H9 (cell line): ENCODE data around the gene SLBP. TPM values are rescaled to one million over a fixed set of nuclear protein-coding genes. Genes with fewer than 3 reads are reported as not detected.

ENCODE experiments used
- DNase-seq: peaks from one replicate; pipeline ENCODE4 v3.0.0-alpha.2; 2017
- H2AFZ ChIP-seq: one replicate; pipeline ENCODE4 v1.6.1; 2013; ENCODE audit warnings: mild to moderate bottlenecking, low read length, control low read depth, moderate library complexity
- H2AK5ac ChIP-seq: 2 replicates; pipeline ENCODE4 v1.6.1; 2013; ENCODE audit warnings: low read length, control low read depth, mixed read lengths; ENCODE audit not compliant: insufficient read length
- H2BK120ac ChIP-seq: one replicate; pipeline ENCODE4 v1.6.1; 2013; ENCODE audit warnings: low read depth, mild to moderate bottlenecking, low read length, control low read depth, inconsistent platforms; ENCODE audit not compliant: poor library complexity, severe bottlenecking
- H2BK12ac ChIP-seq: 2 replicates; pipeline ENCODE4 v1.6.1; 2013; ENCODE audit warnings: low read length, control low read depth, mixed read lengths, low read depth; ENCODE audit not compliant: insufficient read length
- H2BK15ac ChIP-seq: 2 replicates; pipeline ENCODE4 v1.6.1; 2013; ENCODE audit warnings: low read depth, low read length, control low read depth
- H2BK20ac ChIP-seq: one replicate; pipeline ENCODE4 v1.6.1; 2013; ENCODE audit warnings: low read depth, mild to moderate bottlenecking, low read length, control low read depth, inconsistent platforms; ENCODE audit not compliant: poor library complexity, severe bottlenecking
- H2BK5ac ChIP-seq: 2 replicates; pipeline ENCODE4 v1.6.1; 2013; ENCODE audit warnings: low read length, control low read depth, mixed read lengths; ENCODE audit not compliant: insufficient read length
- H3K14ac ChIP-seq: 2 replicates; pipeline ENCODE4 v1.6.1; 2013; ENCODE audit warnings: low read length, control low read depth; ENCODE audit not compliant: insufficient read depth
- H3K18ac ChIP-seq: 2 replicates; pipeline ENCODE4 v1.6.1; 2013; ENCODE audit warnings: low read depth, mild to moderate bottlenecking, mixed read lengths, low read length, control low read depth; ENCODE audit not compliant: insufficient read length
- H3K23ac ChIP-seq: 2 replicates; pipeline ENCODE4 v1.6.1; 2013; ENCODE audit warnings: low read length, control low read depth, mixed read lengths, low read depth; ENCODE audit not compliant: insufficient read length
- H3K23me2 ChIP-seq: 2 replicates; pipeline ENCODE4 v1.6.1; 2013; ENCODE audit warnings: low read depth, mild to moderate bottlenecking, mixed read lengths, low read length, control low read depth; ENCODE audit not compliant: insufficient read length, poor library complexity, severe bottlenecking
- H3K27ac ChIP-seq: 2 replicates; pipeline ENCODE4 v1.5.1; 2013; ENCODE audit warnings: low read length, control low read depth, mixed read lengths, low read depth; ENCODE audit not compliant: insufficient read length
- H3K27me3 ChIP-seq: 2 replicates; pipeline ENCODE4 v1.6.1; 2013; ENCODE audit warnings: low read length, control low read depth, inconsistent platforms; ENCODE audit not compliant: insufficient read depth
- H3K4ac ChIP-seq: 2 replicates; pipeline ENCODE4 v1.6.1; 2013; ENCODE audit warnings: low read depth, mild to moderate bottlenecking, control low read depth, inconsistent platforms, low read length, moderate library complexity
- H3K4me1 ChIP-seq: 2 replicates; pipeline ENCODE4 v1.6.1; 2013; ENCODE audit warnings: low read length, control low read depth, inconsistent platforms; ENCODE audit not compliant: insufficient read depth
- H3K4me2 ChIP-seq: 2 replicates; pipeline ENCODE4 v1.6.1; 2013; ENCODE audit warnings: low read length, control low read depth, mixed read lengths; ENCODE audit not compliant: insufficient read length, insufficient read depth
- H3K56ac ChIP-seq: 2 replicates; pipeline ENCODE4 v1.6.1; 2013; ENCODE audit warnings: low read depth, mild to moderate bottlenecking, mixed read lengths, low read length, control low read depth; ENCODE audit not compliant: insufficient read length
- H3K79me1 ChIP-seq: 2 replicates; pipeline ENCODE4 v1.6.1; 2013; ENCODE audit warnings: low read depth, mild to moderate bottlenecking, moderate library complexity, low read length, control low read depth, inconsistent platforms; ENCODE audit not compliant: insufficient read depth, poor library complexity, severe bottlenecking
- H3K79me2 ChIP-seq: 2 replicates; pipeline ENCODE4 v1.6.1; 2013; ENCODE audit warnings: low read length, control low read depth, inconsistent platforms; ENCODE audit not compliant: insufficient read depth
- H3K9ac ChIP-seq: 2 replicates; pipeline ENCODE4 v1.6.1; 2013; ENCODE audit warnings: low read length, control low read depth, mixed read lengths; ENCODE audit not compliant: insufficient read length; ENCODE audit errors: extremely low read depth
- H3K9me3 ChIP-seq: one replicate; pipeline ENCODE4 v1.6.1; 2013; ENCODE audit warnings: low read depth, low read length, inconsistent platforms; ENCODE audit not compliant: control insufficient read depth
- H3T11ph ChIP-seq: one replicate; pipeline ENCODE4 v1.6.1; 2013; ENCODE audit warnings: mild to moderate bottlenecking, low read length, control low read depth, inconsistent platforms
- H4K20me1 ChIP-seq: one replicate; pipeline ENCODE4 v1.6.1; 2013; ENCODE audit not compliant: control insufficient read depth, insufficient read length, insufficient read depth
- H4K5ac ChIP-seq: 2 replicates; pipeline ENCODE4 v1.6.1; 2013; ENCODE audit warnings: low read depth, mild to moderate bottlenecking, mixed read lengths, low read length, control low read depth; ENCODE audit not compliant: insufficient read length
- H4K8ac ChIP-seq: replicated peaks from 2 replicates; pipeline ENCODE4 v1.6.1; 2013; ENCODE audit warnings: low read length, control low read depth, mixed read lengths, low read depth; ENCODE audit not compliant: insufficient read length
- H4K91ac ChIP-seq: 2 replicates; pipeline ENCODE4 v1.6.1; 2013; ENCODE audit warnings: low read depth, mild to moderate bottlenecking, moderate library complexity, mixed read lengths, low read length, control low read depth; ENCODE audit not compliant: insufficient read length
- H3K27ac Mint-ChIP-seq, 3 experiments: 2 replicates in 2 of 3; 3 replicates in 1 of 3; pipeline ENCODE4 v1.8.0; 2020 to 2021; ENCODE audit warnings: mixed read lengths in 3 of 3, mild to moderate bottlenecking in 1 of 3, moderate library complexity in 1 of 3
- H3K27me3 Mint-ChIP-seq: 2 replicates; pipeline ENCODE4 v1.8.0; 2021; ENCODE audit warnings: low read depth, mild to moderate bottlenecking, moderate library complexity, mixed read lengths
- H3K36me3 Mint-ChIP-seq, 3 experiments: 2 replicates in 2 of 3; 3 replicates in 1 of 3; pipeline ENCODE4 v1.8.0; 2020 to 2021; ENCODE audit warnings: low read depth in 3 of 3, mixed read lengths in 3 of 3; ENCODE audit not compliant: insufficient read depth in 1 of 3
- H3K4me1 Mint-ChIP-seq, 2 experiments: 2 replicates each; pipeline ENCODE4 v1.8.0; 2020; ENCODE audit warnings: mixed read lengths in 2 of 2
- H3K4me3 Mint-ChIP-seq, 2 experiments: 2 replicates in 1 of 2; 3 replicates in 1 of 2; pipeline ENCODE4 v1.8.0; 2020 to 2021; ENCODE audit warnings: mild to moderate bottlenecking in 2 of 2, mixed read lengths in 2 of 2, moderate library complexity in 1 of 2
- H3K9me3 Mint-ChIP-seq, 2 experiments: 2 replicates in 1 of 2; 3 replicates in 1 of 2; pipeline ENCODE4 v1.8.0; 2020; ENCODE audit warnings: mild to moderate bottlenecking in 2 of 2, mixed read lengths in 2 of 2, moderate library complexity in 1 of 2
- CTCF ChIP-seq: fragments of 200-600 bp; sonication (generic); conservative IDR thresholded peaks from 3 replicates; pipeline ENCODE4 v1.8.0; 2021; ENCODE audit warnings: antibody characterized with exemption, mild to moderate bottlenecking
- WGBS: extraction: QIAGEN DNeasy Blood & Tissue Kit; methylation state at CpG from one replicate; pipeline ENCODE4 v1.1.7; 2013; ENCODE audit warnings: missing lambda C conversion rate, low lambda C conversion rate, mixed read lengths; ENCODE audit not compliant: insufficient read length; ENCODE audit errors: extremely low coverage; 5-methylcytosine and 5-hydroxymethylcytosine counted together
- total RNA-seq: library from RNA; stranded (reverse); gene quantifications from 2 replicates; pipeline ENCODE4 v1.2.1, GENCODE V29; 2021

Gene SLBP
- total RNA-seq, 1 experiment from 2014 or later: 62.7 TPM

GRCh38 chr4:1654216-1654955 lies 57.7 kb downstream of the SLBP start:
- no peak overlapping the region for H2BK15ac ChIP-seq
- H3T11ph ChIP-seq: no peak overlapping the region
- H3K79me2 ChIP-seq: no peaks in the 10 kb centered on the region
- no peak overlapping the region for H3K18ac ChIP-seq
- H4K20me1 ChIP-seq: no peaks in the 10 kb centered on the region
- no peak overlapping the region for H2BK12ac ChIP-seq
- H4K8ac ChIP-seq: no peak overlapping the region
- no peak overlapping the region for H4K5ac ChIP-seq
- Mint-ChIP-seq H3K4me3 (no peak overlapping the region), H3K27ac (no peak overlapping the region), H3K36me3 (peaks cover 0 to 4% (median 2%) of the 10 kb centered on the region in 3 experiments; a peak in 3 of 7 replicates), H3K9me3 (no peaks in the 10 kb centered on the region), H3K27me3 (no peaks in the 10 kb centered on the region), H3K4me1 (peaks cover 0 to 2% of the 10 kb centered on the region in 2 experiments; a peak in 1 of 4 replicates)
- no peak overlapping the region for H3K9ac ChIP-seq
- H3K4me2 ChIP-seq: no peak overlapping the region
- no peak overlapping the region for H2BK120ac ChIP-seq
- H2BK20ac ChIP-seq: no peak overlapping the region
- TF ChIP-seq CTCF: no peak
- no peak overlapping the region for H3K27ac ChIP-seq
- WGBS: no CpG with 5 or more reads among the region's 23 CpGs
- no peak overlapping the region for H2BK5ac ChIP-seq
- H3K4me1 ChIP-seq: no peaks in the 10 kb centered on the region
- H3K23ac ChIP-seq: no peak overlapping the region
- no peak overlapping the region for H4K91ac ChIP-seq
- H3K4ac ChIP-seq: no peak overlapping the region
- no peak overlapping the region for H2AK5ac ChIP-seq
- H3K23me2 ChIP-seq: no peaks in the 10 kb centered on the region
- no peaks in the 10 kb centered on the region for H3K27me3 ChIP-seq
- no peak overlapping the region for H3K14ac ChIP-seq
- no peak overlapping the region for H3K56ac ChIP-seq
- H3K9me3 ChIP-seq: no peaks in the 10 kb centered on the region
- no peak overlapping the region for H2AFZ ChIP-seq
- no peak for DNase-seq
- no peaks in the 10 kb centered on the region for H3K79me1 ChIP-seq
